Stimulated activated CD4-positive, alpha-beta T cell treated with anti-CD3 and anti-CD28 coated beads, Interleukin-15, amount 100 ng/mL, for 48 hours (primary cell): ENCODE measurements around the gene NR2F1.
"Not testable (repeated sequence)": the region's sequence is repeated elsewhere in the genome, so short reads cannot be mapped to it uniquely, and the experiment has no call there.

Experiments
- DNase-seq, 2 donors: peaks; one replicate each; pipeline ENCODE4 v3.0.0-alpha.2; 2020; ENCODE audit warnings: low read depth in 2 of 2

Gene NR2F1

DNA sequence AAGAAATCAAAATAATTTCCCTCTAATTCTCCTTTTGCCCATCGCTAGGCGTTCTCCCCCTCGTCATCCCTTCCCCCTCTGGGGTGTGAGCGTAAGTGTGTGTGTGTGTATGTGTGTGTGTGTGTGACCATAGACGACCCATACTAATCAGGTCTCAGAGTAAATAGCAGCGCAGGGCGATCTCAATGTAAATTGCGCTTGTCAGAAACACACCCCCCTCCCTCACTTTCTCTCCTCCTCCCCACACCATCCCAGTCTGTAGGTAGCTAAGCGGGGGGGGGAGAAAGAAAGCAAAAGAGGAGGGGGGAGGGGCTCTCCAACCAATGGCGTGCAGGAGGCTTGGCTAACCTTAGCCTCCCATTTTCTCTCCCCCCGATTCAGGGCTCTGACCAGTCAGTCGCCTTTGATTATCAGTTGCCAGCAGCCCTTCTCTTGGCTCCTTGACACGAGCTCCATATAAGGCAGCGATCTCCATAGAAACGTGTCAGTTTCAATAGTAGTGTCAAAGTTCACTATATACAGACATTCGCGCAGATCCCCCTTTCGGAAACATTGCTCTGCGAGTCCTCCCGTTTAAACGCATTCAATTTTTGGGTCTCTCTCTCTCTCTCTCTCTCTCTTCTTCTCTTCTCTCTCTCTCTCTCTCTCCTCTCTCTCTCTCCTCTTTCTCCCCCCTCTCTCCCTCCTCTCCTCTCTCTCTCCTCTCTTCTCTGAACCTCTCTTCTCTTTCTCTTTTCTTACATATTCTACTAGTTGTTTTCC is at the start of gene NR2F1:
TSS of gene NR2F1 (plus strand) at position 546 of the 762 bp plus-strand sequence. CDS start 1,802 bp downstream, outside the sequence.
- DNase-seq: no peak

DNA sequence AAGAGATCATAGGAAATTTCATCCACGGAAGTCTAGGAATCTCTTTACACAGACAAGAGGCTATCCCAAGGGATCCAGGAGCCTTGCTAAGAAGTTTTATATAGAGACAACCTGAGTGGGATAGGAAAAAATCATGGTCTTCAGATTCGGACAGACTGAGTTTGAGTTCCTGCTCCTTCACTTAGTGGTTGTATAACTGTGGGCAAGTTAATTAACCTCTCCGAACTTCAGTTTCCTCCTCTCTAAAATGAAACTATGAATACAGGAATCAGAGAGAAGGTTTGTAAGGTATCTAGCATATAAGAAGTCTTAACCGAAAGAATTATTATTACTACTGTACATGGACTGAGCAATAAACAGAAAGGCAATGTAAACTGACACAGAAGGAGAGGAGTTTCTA is 37.1 kb upstream of the NR2F1 start:
- no peak for DNase-seq

DNA sequence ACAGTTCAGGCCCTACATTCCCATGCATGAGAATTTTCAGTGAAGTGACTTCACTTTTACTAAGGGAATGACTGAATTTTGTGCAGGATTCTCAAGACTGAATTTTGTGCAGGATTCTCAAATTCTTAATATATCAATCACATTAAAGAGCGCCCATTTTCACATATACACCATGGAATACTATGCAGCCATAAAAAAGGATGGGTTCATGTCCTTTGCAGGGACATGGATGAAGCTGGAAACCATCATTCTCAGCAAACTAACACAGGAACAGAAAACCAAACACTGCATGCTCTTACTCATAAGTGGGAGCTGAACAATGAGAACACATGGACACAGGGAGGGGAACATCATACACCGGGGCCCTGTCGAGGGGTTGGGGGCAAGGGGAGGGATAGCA is 33.4 kb upstream of the NR2F1 start:
- not testable (repeated sequence) for DNase-seq

DNA sequence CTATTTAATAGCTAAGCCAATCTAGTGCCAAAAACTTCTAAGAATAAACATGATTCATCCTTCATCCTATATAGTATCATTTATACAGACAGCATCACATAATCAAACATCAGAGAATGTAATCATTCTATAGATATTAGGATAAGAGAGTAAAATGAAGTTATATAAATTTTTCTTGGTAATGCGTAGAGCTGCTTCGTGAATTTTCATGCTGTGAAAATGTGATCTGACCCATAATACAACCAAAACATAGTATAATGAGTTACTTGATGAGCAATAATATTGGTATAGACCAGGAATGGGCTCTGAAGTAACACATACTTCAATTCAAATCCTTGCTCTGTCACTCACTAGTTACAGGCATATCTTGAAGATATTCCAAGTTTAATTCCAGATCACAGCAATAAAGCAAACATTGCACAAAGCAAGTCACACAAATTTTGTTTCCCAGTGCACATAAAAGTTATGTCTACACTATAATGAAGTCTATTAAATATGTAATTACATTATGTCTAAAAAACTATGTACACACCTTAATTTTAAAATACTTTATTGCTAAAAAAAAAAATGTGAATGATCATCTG is 25.9 kb upstream of the NR2F1 start:
- no peak for DNase-seq

DNA sequence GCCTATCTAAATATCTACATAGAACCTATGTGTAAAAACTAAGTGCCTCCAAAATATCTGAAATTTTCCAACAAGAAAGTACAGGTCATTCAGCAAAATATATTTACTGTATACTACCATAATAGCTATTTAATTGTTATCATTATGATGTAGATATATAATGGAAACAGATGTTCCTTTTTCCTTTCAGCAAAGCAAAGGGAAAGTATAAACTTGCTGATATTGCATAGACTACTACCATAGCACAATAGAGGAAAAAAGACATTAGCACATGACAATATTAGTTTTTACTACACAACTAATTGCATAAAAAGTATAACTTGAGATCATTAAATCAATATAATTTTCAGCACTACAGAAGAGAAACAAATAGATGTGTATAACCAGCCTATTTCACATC is 16.9 kb upstream of the NR2F1 start:
- DNase-seq: no peak

DNA sequence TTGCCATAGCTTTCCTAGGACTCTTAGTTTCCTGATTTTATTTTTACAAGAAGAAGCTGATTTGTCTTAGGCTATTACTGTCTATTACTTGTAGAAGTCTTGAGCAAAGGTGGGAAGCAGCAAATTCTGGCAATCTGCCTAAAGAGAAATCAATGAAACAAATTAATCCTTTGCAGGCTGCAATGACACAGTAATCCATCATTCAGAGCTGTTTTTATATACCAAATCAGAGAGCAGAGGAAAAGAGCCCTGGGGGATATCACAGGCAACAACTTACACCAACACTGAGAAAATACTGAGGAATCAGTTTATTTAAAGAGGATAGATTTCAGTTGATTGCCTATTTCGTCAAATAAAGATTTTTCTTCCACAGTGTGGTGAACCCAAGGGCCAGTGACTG is 15.6 kb upstream of the NR2F1 start:
- no peak for DNase-seq

DNA sequence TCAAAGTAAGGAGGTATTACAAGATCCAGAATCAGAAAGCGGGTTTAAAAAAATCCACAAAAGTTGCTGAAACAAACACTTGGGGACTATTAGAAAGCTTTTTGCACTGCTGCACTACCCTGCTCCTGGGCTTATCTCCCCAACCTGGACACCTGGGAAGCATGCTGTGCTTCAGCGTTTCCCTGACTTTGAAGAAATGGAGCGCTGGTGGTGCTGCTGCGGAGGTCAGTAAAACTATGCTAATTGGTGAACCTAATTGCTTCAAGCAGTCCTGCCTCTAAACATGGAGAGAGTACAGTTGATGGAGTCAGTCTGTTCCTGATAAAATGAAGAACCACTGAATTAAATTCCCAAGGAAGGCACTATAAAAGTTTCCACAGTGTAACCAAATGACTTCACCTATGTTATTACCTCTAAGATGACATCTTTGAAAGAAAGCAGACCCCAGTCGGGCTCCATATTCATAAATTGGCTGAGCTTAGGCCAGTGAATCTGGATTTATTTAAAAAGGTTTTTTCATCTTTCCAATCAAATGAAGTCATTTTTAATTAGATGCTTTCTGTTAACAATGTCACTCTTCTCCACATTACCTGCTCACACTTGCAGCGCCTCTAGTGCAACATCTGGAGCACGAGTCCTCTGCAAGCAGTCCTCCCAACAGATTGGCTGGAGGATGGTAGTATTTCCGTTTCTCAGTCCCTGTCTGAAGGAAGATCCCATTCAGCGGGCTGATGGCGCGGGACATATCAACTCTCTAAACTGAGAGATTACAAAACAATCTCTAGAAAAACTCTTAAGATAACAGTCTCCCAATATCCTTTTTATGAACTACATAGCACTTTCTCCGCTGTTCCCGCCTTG is 13.5 kb upstream of the NR2F1 start:
- no peak for DNase-seq

DNA sequence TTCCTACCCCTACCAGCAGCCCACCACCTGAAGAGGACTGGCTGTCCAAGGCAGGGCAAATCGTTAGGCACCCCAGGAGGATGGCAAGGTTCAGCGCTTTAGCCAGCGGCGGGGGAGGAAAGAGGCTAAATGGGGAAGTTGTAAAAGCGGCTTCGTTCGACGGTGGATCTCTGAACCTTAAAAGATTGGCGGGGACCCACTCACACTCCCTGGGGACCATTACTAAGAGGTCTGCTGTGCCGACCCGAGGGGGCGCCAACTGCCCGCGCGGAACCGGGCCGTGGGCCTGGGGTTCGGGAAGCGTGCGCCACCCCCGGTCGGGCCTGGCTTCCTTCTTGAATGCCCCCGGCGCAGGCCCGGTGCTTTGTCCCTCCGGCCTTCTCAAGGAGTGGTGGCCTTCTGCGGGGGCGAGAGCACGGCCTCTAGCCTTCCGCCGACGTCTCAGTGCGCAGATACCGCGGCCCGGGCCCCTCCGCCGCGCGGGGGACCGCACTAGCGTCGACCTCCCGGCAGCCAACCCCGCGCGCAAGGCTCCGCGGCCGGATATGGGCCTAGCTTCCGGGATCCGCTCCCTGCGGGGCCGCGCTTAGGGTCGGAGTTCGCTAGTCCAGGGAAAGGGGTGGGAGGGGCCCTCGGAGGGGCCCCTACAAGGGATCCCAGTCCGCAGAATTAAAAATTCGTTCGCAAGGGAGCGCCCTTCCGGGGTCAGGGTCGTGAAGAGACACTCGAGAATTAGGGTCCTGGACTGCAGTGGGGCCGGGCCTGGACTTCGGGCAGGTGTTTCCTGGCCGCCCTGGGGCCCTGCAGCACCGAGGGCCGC is 12.5 kb upstream of the NR2F1 start:
- DNase-seq: no peak

DNA sequence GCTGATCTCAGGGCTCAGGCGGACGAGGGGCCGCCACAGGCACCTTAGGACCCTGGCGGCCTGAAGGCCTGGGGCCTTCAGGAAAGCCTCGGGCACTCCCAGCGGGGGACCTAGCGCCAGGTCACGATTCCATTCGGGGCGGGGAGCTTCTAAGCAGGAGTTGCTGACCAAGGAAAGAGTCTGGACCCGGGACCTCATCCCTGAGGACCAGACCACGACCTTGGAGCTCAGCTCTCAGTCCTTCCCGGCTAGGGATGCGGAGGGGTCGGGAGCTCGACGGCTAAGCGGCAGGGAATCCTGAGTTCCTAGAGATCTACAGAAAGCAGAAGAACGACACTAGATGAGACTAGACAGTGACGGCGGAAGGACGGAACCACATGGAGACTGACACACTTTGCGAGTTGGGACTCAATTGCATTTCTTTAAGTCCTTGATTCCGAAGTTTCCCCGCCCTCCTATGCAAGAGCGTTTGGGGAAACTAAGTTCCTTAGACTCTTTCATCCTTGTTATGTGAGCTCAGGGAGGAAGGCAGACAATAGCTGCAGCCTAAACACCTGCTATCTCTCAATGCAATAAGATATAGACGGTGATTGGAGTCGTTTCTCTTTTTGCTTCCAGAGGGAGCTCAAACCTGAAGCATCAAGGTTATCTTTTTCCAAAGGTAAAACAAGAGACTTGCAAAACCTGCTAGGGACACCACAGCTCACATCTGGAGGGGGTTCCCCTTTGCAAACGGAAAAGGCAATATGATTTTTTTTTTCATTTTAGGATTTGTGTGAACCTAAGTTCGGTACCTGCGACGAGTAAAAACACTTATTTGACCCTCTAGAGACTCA is 11.7 kb upstream of the NR2F1 start:
- DNase-seq: no peak

DNA sequence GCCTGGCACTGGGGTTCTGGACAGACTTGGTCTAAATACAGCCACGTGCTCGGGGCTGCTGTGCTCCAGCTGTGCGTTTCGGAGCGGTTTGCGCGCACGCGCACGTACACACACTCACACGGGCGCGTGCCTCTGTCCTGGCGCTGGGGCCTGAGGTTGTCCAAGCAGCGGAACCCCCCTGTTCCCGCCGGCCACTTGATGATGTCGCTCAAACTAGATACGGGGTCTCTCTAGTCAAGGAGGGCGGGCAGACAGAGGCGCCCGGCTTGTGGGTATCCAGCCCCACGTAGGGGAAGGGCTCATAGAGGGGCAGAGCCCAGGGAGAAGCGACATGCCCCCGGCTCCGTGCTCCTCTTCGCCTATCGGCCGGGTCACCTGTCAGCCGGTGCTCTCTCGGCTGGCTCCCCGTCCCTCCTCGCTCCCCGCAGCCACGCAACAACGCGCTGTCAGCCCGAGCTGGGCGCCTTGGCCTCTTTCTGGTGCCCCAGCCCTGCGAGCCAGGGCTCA is 10.9 kb upstream of the NR2F1 start:
- no peak for DNase-seq

DNA sequence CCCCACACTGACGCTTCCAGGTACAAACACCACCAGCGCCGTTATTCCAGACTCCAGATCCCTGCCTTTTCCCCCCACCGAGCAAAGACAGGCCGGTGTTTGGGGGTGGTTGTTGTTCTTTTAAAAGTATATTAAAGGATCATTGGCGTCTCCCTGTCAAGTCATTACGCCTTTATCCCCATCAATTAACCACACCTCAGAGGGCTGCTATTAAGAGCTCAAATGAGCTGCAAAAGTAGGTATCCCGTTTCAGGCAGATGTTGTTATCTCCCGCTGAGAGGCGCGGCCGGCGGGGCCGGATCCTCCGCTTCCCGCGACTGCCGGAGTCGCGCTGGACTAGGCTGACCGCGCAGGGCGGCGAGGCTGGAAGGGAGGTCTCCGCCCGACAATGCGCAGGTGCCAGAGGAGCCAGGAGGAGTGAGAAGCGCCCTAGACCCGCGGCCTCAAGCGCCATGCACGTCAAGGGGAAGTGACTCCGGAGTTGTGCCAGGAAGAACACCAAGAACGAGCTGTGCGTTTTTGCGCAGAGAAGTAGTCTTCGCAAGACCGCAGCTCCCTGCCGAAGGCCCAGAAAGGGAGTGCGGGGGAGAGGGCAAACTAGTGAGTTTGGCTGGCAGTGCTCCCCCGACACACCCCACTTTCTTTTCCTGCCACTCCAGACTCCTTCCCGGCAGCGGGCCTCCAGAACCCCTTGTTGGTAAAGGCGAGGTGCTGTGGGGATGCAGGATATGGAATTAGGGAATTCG is 10.2 kb upstream of the NR2F1 start:
- DNase-seq: no peak

DNA sequence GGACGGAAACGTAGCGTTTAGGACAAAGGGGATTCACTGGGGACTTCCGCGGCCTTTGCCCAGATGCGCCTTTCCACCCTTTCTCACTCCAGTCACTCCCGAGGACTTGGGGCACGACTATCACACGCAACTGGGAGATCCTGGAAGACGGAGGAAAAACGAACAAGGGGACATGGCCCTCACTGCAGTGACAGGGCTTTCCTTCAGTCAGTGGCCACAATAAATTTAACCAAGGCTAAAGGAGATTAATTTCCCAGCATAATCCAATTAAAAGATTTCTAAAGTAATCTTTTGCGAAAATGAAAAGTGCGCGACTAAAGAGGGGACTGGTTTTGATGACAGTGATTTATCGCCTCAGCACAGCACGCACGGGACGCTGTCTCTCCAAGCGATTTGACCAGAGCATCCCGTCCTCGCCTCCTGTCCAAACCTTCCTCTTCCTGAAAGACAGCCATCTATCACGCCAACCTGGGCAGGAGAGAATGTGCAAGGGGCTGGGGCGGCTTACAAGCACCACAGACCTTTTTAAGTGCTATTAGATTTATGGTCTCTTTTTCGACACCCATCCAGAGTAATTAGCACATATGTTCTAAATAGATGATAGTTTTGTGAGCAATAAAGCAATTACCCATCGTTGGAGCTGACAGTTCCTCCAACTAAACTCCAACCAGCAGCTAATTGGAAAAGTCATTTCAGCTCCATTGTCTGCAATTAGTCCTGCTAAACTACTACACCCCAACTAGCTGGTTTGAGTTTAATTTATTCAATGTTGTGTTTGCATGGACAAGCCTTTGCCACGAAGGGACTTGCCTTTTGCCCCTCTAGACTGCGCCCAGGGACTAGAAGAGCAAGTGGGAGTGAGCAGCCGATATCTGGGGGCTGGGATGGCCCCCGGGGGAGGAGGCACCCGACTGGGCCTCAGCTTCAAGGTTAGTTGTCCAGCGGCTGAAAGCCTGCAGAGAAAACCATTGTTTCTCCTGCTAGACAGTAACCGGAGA is 9.4 kb upstream of the NR2F1 start:
- no peak for DNase-seq

DNA sequence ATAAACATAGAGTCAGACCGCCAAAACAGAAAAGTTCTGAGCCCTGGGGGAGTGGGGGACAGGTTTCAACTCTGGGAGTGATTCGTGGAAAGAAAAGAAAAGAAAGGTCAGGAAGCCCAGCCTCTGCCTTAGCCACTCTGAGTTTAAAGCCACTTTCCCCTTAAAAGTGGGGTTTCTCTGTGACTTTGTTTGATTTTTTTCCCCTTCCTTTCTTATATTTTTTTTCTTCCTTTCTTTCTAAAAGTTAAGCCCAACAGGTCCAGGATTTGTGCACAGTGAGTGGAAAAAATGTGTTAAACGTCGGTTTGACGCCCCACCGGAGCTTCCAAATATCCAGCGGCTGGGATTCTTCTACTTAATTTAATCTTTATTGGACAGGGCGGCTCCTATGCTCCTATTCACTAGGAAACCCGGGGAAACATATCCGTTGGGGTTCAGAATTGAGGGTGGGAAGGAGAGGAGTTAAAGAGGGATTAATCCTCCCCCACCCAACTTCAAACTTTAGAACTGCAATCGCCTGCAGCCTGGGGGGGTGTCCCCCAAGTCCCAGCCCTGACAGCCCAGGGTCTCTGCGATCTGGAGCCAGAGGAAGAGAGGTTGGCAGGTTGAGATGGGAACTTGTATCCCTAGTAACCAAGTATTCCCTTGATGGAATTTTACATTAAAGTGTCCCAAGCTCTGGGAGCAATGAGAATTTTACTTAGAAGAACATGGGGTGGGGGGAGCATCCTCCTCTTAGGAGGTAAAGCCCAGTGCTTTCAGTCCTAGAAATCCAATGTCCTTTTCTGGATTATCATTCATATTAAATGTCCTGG is 8.3 kb upstream of the NR2F1 start:
- no peak for DNase-seq

DNA sequence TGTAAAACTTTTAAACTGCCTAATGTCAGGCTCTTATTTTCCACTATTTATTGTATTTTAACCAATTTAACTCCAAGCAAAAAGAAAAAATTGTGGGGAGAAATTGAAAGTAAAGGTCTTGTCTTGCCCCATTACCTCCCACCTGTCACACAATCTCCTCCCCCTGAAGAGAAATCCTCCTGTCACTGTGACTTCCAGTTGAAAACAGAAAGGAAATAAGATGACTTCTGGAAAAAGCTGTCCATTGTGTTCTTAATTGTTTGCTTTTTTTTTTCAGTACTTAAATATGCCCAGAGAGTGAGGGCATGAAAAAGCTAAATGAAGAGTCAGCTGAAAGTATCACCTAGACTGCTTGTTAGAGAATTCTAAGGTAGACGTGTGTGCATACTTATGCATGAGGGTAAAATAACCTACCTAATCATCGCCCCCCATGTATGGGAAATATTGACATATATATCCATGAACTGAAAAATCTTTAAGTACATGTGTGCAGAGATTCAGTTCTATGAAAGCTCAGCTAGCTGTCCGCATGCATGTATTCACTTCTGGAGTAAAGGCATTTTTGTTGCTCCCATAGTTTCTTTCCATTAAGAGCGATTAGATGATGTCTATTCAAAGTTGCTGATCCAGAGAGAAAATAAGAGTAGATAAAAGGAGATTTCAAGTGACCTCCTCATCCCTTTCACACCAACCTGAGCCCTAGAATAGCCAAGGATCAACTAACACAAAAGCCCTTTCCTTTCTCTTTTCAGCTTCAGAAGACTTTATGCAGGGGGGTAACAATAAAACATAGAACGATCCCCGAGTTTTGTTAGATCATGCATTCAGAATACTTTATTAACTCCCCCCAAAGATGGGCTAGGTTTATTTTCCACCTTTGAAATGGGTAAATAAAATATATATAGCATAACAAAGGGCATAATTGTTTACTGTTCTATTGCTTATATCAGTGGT is 7.3 kb upstream of the NR2F1 start:
- no peak for DNase-seq

DNA sequence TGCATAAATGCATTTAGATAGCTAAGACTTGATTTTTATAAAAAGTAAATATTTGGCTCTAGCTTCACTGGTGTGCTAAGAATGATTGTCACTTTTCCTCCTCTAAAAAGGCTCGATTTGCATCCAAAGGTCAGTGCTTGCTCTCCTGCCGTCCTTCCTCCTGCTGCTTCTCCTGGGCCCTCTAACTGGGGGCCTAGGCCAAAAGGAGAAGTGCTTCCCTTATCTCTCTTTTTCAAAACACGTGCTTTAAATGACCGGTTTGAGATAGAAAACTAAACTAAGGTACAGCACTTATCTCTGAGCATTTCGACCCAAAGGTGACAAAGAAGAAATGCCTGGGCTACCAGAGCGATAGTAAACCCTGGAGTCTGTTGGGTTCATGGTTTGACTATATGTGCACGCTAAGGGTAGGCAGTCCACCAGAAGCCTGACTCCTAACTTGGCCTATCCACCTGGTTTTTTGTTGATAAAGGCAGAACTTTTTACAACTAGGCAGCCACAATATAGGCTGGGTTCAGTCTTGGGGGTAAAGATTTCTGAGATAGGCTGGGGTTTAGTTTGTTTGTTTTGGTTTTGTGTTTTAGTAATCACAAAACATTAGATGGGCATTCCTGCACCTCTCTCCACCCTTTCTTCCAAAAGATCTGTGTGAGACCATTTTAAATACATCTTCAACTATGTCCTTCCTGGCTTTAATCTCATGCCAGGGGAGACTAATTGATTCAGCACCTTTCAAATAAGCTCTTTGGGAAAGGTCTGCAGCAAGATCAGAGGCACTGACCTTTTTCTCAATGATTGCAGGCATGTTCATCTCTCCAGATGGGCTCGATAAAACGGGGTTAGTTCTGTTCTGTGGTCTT is 5.8 kb upstream of the NR2F1 start:
- no peak for DNase-seq
